GM21723 (cell line): ENCODE data around the gene USP9X.
A peak's percentile ranks its signal among the peaks of the same experiment; 100 is the strongest.
"Not testable (repeated sequence)": the region's sequence is repeated elsewhere in the genome, so short reads cannot be mapped to it uniquely, and the experiment has no call there.

ENCODE experiments used
- ATAC-seq: cut with Tn5 transposase; IDR thresholded peaks from one replicate; pipeline ENCODE4 v1.9.1; 2021; ENCODE audit warnings: mild to moderate bottlenecking, moderate library complexity; ENCODE audit not compliant: unreplicated experiment

USP9X gene

DNA sequence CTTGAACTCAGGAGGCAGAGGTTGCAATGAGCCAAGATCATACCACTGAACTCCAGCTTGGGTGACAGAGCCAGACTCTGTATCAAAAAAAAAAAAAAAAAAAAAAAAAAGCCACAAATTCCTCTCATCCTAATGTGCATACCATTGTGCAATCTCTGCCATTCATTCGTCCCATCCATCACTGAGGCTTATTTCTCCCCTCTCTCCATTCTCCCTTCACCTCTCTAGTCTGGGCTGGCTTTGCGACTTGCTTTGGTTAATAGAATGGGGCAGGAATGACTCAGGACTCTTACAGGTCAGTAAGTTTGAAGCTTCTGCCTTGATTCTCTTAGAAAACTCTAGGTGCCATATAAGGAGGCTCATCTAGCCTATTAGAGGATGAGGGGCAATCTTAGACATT lies 188.4 kb downstream of the USP9X start:
- no peak for ATAC-seq

DNA sequence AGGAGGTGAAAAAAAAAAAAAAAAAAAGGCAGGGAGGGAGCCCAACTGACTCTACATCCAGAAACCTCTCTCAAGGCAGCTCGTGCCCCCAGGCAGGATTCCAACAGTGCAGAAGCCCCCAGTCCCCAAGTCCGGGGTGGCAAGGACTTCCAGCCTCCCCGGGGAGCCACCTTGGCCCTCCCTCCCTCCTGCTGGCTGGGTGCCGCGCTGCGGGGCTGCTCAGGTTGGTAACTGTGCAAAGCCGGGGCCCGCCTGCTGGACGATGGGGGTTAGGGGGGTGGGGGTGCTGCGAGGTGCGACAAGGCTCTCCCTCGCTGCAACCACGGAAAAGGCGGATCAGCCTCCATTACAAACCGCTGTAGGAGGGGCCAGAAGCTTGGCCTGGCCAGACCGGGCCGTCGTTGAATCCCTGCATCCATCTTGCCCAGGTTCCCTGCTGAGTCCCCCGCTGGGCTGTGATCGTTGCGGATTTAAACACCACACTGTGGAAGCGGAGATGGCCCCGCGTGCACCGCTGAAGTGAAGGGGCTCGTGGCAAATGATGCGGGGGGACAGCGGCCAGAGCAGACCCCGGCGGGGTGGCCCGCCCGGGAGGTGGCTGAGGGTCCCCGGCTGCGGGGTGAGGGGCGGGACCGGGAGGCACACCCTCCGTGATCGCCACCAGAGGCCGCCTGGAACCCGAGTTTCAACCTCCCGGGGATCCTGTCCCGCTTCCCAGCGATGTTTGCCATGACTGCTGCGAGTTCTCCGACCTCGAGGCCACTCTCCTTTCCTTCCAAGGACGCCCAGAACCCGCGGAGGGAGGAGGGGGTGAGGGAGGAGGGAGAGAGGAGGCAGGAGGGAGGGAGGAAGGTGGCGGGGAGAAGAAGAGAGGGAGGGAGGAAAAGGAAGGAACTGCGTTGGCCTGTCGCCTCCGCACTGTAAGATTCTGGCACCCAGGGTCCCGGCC lies 190.7 kb downstream of the USP9X start:
- peak; percentile 74 for ATAC-seq

DNA sequence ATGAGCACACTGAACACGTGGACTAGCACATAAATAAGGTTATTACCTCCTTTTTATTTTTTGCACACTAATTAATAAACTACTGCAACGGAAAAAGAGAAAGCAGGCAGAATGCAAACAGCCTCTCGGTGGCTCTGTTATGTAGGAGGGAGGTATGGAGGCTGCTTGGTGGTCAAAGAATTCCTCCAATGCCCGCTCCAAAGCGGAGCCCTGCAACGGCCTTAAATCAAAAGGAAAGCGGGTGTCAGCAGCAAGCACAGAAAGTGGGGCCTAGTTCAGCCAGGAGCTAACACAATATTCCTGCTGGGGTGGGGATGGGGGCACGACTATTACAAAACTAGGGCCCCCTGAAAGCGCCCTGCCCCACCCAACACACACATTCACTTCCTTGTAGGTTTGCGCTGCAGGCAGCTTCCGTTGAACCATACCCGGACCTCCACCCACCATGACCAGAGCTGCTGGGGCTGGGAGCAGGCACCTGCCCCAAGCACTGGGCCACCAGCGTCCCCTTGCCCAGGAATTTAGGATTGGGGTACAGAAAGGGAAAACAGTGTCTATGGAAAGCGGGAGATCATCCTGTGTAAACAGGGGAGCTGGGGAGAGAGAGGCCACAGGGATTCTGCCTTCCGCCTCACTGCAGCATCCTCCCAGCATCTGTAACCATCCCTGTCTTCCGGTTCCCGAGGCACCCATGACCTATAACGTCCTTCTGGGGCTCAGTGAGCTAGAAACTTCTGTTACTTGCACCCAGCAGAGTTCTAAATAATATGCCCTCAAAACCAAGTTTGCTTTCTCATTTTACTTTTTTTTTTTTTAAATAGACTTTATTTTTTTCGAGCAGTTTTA lies 191.6 kb downstream of the USP9X start:
- no peak for ATAC-seq

DNA sequence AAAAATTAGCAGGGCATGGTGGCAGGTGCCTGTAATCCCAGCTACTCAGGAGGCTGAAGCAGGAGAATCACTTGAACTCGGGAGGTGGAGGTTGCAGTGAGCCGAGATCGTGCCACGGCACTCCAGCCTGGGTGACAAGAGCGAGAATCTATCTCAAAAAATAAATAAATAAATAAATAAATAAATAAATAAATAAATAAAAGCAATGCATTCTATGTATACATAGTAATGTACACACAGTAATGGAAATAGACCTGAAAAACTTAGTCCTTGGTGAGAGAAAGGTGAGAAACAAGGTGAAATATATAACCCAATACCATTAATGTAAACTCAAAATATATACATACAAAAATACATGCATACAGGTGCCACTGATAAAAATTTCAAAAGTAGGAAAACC lies 197.1 kb downstream of the USP9X start:
- ATAC-seq, result not testable (repeated sequence)

DNA sequence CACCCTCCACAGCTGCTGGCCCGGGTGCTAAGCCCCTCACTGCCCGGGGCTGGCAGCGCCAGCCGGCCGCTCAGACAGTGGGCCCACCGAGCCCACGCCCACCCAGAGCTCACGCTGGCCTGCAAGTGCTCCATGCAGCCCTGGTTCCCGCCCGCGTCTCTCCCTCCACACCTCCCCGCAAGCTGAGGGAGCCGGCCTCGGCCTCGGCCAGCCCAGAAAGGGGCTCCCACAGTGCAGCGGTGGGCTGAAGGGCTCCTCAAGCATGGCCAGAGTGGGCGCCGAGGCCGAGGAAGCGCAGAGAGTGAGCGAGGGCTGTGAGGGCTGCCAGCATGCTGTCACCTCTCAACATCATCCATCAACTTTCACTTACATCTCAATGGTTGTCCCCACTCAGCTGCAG lies 200.7 kb downstream of the USP9X start:
- not testable (repeated sequence) for ATAC-seq
